NCI-H2107 (cell line): ENCODE measurements around the gene NCK2.

Source experiments
- DNase-seq: peaks from one replicate; lab custom pipeline; 2025; lab: John Stamatoyannopoulos, UW

The NCK2 gene

GRCh38 chr2:105744909-105745853, at the start of gene NCK2:
Gene NCK2 (plus strand): TSS chr2:105744912. CDS start chr2:105855064, 110,152 bp downstream.
- no peak for DNase-seq

GRCh38 chr2:105697781-105698449, 46.8 kb upstream of the NCK2 start:
- DNase-seq = no peak

- no peak for DNase-seq
Measured at GRCh38 chr2:105698820-105699219, 45.9 kb upstream of the NCK2 start.

GRCh38 chr2:105701042-105701441, 43.7 kb upstream of the NCK2 start:
- no peak for DNase-seq

- no peak for DNase-seq
Measured at GRCh38 chr2:105708697-105709096, 36.0 kb upstream of the NCK2 start.

GRCh38 chr2:105711394-105711793, 33.3 kb upstream of the NCK2 start:
- no peak for DNase-seq

GRCh38 chr2:105712166-105712915, 32.4 kb upstream of the NCK2 start:
- no peak for DNase-seq

GRCh38 chr2:105712981-105713596, 31.6 kb upstream of the NCK2 start:
- no peak for DNase-seq

- DNase-seq = no peak
Measured at GRCh38 chr2:105714141-105714540, 30.6 kb upstream of the NCK2 start.

- DNase-seq = no peak
Measured at GRCh38 chr2:105718846-105719481, 25.7 kb upstream of the NCK2 start.

- DNase-seq = no peak
Measured at GRCh38 chr2:105721991-105722511, 22.7 kb upstream of the NCK2 start.

GRCh38 chr2:105722726-105723297, 21.9 kb upstream of the NCK2 start:
- no peak for DNase-seq

- DNase-seq = no peak
Measured at GRCh38 chr2:105723431-105723830, 21.3 kb upstream of the NCK2 start.

- DNase-seq = no peak
Measured at GRCh38 chr2:105725388-105725787, 19.3 kb upstream of the NCK2 start.

- no peak for DNase-seq
Measured at GRCh38 chr2:105730170-105730569, 14.5 kb upstream of the NCK2 start.

GRCh38 chr2:105731511-105731910, 13.2 kb upstream of the NCK2 start:
- no peak for DNase-seq

GRCh38 chr2:105732101-105732500, 12.6 kb upstream of the NCK2 start:
- no peak for DNase-seq

- no peak for DNase-seq
Measured at GRCh38 chr2:105732955-105733607, 11.6 kb upstream of the NCK2 start.

- DNase-seq = no peak
Measured at GRCh38 chr2:105733875-105734274, 10.8 kb upstream of the NCK2 start.

- no peak for DNase-seq
Measured at GRCh38 chr2:105734762-105735538, 9.8 kb upstream of the NCK2 start.
